Caco-2 (cell line): ENCODE data around the gene HDAC4. TPM values are rescaled to one million over a fixed set of nuclear protein-coding genes. Genes with fewer than 3 reads are reported as not detected.

Source experiments
- BruUV-seq: library from RNA; stranded (reverse); fragments of 400-500 nt; replicated peaks from 2 replicates; lab custom pipeline; 2021; lab: Mats Ljungman, UMichigan
- CTCF ChIA-PET: fragments of 300-600 bp; sonication (Branson Sonifier 250); formaldehyde crosslinking; loops from one replicate; lab custom pipeline; 2022; ENCODE audit warnings: antibody characterized with exemption; lab: Charles Lee
- POLR2A ChIA-PET: fragments of 300-600 bp; sonication (Branson Sonifier 250); formaldehyde crosslinking; loops from one replicate; lab custom pipeline; 2022; ENCODE audit warnings: antibody characterized with exemption; lab: Charles Lee
- DNase-seq, 2 experiments: peaks; one replicate each; pipeline versions ENCODE4 v3.0.0 to v3.0.0-alpha.2; 2020 to 2022
- H3K27me3 ChIP-seq: replicated peaks from 2 replicates; pipeline ENCODE4 v1.6.0; 2011; ENCODE audit warnings: low read length; ENCODE audit not compliant: control insufficient read depth, insufficient read depth
- H3K36me3 ChIP-seq: 2 replicates; pipeline ENCODE4 v1.5.1; 2011; ENCODE audit warnings: low read length; ENCODE audit not compliant: control insufficient read depth, insufficient read depth
- H3K4me1 ChIP-seq: fragments of 250-450 bp; sonication (Bioruptor Pico); 2 replicates; pipeline ENCODE4 v1.5.1; 2020; ENCODE audit warnings: mild to moderate bottlenecking
- H3K4me3 ChIP-seq: 2 replicates; pipeline ENCODE4 v1.5.1; 2011; ENCODE audit warnings: low read depth, mild to moderate bottlenecking, control low read depth, low read length
- H3K9me3 ChIP-seq: fragments of 250-450 bp; sonication (Bioruptor Pico); 2 replicates; pipeline ENCODE4 v1.5.1; 2020; ENCODE audit warnings: mild to moderate bottlenecking, moderate library complexity
- H3K27ac Mint-ChIP-seq: one replicate; pipeline ENCODE4 v1.8.0; 2022; ENCODE audit warnings: mixed read lengths; ENCODE audit not compliant: unreplicated experiment
- H3K27me3 Mint-ChIP-seq: one replicate; pipeline ENCODE4 v1.8.0; 2022; ENCODE audit warnings: mixed read lengths; ENCODE audit not compliant: insufficient read depth, unreplicated experiment
- H3K36me3 Mint-ChIP-seq: one replicate; pipeline ENCODE4 v1.8.0; 2022; ENCODE audit warnings: mild to moderate bottlenecking, mixed read lengths; ENCODE audit not compliant: insufficient read depth, unreplicated experiment
- H3K4me1 Mint-ChIP-seq: one replicate; pipeline ENCODE4 v1.8.0; 2022; ENCODE audit warnings: low read depth, mixed read lengths; ENCODE audit not compliant: unreplicated experiment
- H3K4me3 Mint-ChIP-seq: one replicate; pipeline ENCODE4 v1.8.0; 2022; ENCODE audit warnings: mild to moderate bottlenecking, moderate library complexity, mixed read lengths; ENCODE audit not compliant: unreplicated experiment
- H3K9me3 Mint-ChIP-seq: one replicate; pipeline ENCODE4 v1.8.0; 2022; ENCODE audit warnings: mixed read lengths; ENCODE audit not compliant: unreplicated experiment
- CTCF ChIP-seq, 2 experiments: fragments of 200-600 bp in 1 of 2; IDR thresholded peaks; 1 replicate in 1 of 2; 2 replicates in 1 of 2; pipeline versions ENCODE4 v1.5.1 to v1.8.0; 2011 to 2022; ENCODE audit warnings: antibody characterized with exemption in 1 of 2, control low read depth in 1 of 2, inconsistent platforms in 1 of 2, low read depth in 1 of 2, low read length in 1 of 2, mild to moderate bottlenecking in 1 of 2, moderate library complexity in 1 of 2; ENCODE audit not compliant: insufficient read depth in 1 of 2, severe bottlenecking in 1 of 2, unreplicated experiment in 1 of 2
- intact Hi-C: fragments of 100-400 bp; cut with micrococcal nuclease; formaldehyde crosslinking; loops from one replicate; pipeline ENCODE4 v1.10.0; 2022; ENCODE audit not compliant: unreplicated experiment
- total RNA-seq: library from RNA; stranded (reverse); gene quantifications from 2 replicates; pipeline ENCODE4 v1.2.3, GENCODE V29; 2022

Gene HDAC4
- total RNA-seq, 1 experiment from 2014 or later: 15.5 TPM

DNA sequence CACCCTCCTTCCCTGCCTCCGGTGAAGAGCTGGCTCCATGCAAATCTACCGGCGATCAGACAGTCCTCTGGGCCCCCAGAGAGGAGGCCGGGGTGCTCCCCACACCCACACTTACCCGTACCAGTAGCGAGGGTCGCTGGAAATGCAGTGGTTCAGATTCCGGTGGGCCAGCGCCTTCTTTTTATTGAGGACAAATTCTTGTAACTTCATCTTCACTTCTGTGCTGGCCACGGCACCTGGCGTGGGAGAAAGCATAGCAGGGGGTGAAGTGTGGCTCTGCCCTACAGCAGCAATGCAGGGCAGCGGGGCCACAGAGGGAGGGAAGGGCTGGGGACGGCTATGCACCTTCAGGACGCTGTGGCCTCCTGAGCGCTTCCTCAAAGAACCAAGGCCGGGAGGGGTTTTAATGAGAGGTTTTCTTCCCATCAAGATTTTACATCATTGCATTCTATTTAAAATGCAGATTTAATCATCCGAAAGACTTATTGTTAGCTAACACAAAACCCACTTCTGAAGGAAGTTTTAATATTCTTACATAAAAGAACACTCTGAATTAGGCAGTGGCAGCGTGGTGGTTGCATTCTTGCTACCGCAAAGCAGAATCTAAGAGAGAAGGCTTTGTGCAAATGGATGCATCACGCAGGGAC, 237.0 kb downstream of the HDAC4 start:
- intact Hi-C loops: no loop called here
- Mint-ChIP-seq H3K27ac (no peak overlapping the region), H3K9me3 (no peaks in the 10 kb centered on the region), H3K27me3 (no peaks in the 10 kb centered on the region), H3K4me1 (no peaks in the 10 kb centered on the region), H3K36me3 (no peaks in the 10 kb centered on the region), H3K4me3 (no peak overlapping the region)
- DNase-seq: peak in 1 of 2 experiments; percentile 5
- Histone ChIP-seq H3K27me3 (no peaks in the 10 kb centered on the region), H3K36me3 (no peaks in the 10 kb centered on the region), H3K9me3 (no peaks in the 10 kb centered on the region), H3K4me3 (no peak overlapping the region), H3K4me1 (no peaks in the 10 kb centered on the region)
- ChIA-PET POLR2A (no interaction called here), CTCF (no interaction called here)
- no TSS peak for BruUV-seq
- TF ChIP-seq CTCF (IDR thresholded peaks at IDR 0.05; ENCODE audit: insufficient read depth in 1 of 2, low read depth in 1 of 2, low read length in 1 of 2, severe bottlenecking in 1 of 2, unreplicated experiment in 1 of 2): no peak

DNA sequence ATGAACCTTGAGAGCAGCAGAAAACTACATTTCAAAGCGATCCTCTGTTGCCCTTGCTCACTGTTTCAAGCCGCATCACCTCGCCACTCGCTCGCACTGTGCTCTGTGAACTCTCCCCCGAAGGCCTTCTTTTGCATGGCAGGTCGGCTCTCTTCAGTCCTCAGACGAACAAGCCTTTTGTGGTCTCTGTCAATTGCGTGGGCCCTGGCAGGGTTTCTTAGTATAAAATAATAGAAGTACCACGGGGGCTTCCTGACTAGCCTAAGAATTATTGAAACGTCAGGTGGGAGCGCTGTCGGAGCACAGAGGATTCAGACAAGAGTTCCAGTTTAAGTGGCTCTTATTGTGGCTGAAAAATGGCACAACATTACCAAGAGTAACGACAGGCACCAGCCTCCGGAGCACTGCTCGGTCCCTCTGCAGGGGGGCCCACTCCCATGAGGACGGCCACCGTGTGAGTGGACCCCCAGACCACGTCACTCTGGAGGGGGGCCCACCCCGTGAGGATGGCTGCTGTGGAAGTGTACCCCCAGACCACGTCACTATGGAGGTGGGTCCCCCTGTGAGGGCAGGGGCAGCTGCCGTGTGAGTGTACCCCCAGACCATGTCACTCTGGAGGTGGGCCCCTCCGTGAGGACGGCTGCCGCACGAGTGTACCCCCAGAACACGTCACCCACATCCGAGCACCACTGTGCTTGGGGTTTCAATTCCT, 237.7 kb downstream of the HDAC4 start:
- no peak overlapping the region for H3K27ac Mint-ChIP-seq
- H3K36me3 ChIP-seq: no peaks in the 10 kb centered on the region
- no TSS peak for BruUV-seq
- no peak overlapping the region for H3K4me3 Mint-ChIP-seq
- peak in 1 of 2 experiments; percentile 7 for DNase-seq
- no peaks in the 10 kb centered on the region for H3K4me1 Mint-ChIP-seq
- no peaks in the 10 kb centered on the region for H3K4me1 ChIP-seq
- H3K9me3 ChIP-seq: no peaks in the 10 kb centered on the region
- ChIA-PET POLR2A (no interaction called here), CTCF (no interaction called here)
- H3K9me3 Mint-ChIP-seq: no peaks in the 10 kb centered on the region
- no peak for TF ChIP-seq CTCF (IDR thresholded peaks at IDR 0.05; ENCODE audit: insufficient read depth in 1 of 2, low read depth in 1 of 2, low read length in 1 of 2, severe bottlenecking in 1 of 2, unreplicated experiment in 1 of 2)
- H3K27me3 Mint-ChIP-seq: no peaks in the 10 kb centered on the region
- H3K36me3 Mint-ChIP-seq: no peaks in the 10 kb centered on the region
- intact Hi-C loops: no loop called here
- no peaks in the 10 kb centered on the region for H3K27me3 ChIP-seq
- H3K4me3 ChIP-seq: no peak overlapping the region

DNA sequence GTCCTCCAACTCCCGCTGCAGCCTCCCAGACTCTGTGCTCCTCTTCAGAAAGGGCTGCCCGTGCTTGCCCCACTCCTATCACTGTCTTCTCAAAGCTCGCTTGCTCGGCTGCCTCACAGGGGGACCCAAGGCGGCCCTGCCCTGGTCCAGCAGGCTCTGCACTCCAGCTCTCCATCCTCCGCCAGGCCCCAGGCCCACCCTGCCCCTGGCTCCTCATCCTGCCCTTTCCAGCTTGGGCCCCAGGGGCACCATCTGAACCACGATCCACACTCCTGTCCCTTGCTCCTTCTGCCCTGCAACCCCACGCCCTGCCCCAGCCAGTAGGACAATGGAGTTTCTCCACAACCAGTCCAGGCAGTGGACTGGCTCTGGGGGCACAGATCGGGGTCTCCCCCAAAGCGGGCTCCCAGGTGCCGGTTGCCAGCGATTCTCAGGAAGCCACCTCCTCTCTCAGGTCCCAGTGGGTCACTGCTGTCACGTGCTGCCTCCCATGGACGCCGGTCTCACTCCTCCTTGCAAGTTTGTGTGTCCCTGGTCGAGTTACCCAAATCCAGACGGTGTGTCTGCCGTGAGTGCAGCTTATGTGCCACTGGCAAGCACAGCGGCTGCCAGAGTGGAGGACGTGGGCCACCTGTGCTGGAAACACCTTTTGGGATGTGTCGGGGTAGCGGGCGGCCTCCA, 238.5 kb downstream of the HDAC4 start:
- H3K9me3 ChIP-seq: no peaks in the 10 kb centered on the region
- CTCF ChIA-PET: no interaction called here
- Mint-ChIP-seq H3K27ac (no peak overlapping the region), H3K9me3 (no peaks in the 10 kb centered on the region), H3K4me1 (no peaks in the 10 kb centered on the region), H3K4me3 (no peak overlapping the region), H3K27me3 (no peaks in the 10 kb centered on the region), H3K36me3 (no peaks in the 10 kb centered on the region)
- no peak overlapping the region for H3K4me3 ChIP-seq
- no peak for TF ChIP-seq CTCF (IDR thresholded peaks at IDR 0.05; ENCODE audit: insufficient read depth in 1 of 2, low read depth in 1 of 2, low read length in 1 of 2, severe bottlenecking in 1 of 2, unreplicated experiment in 1 of 2)
- intact Hi-C loops: no loop called here
- POLR2A ChIA-PET: no interaction called here
- H3K27me3 ChIP-seq: no peaks in the 10 kb centered on the region
- H3K36me3 ChIP-seq: no peaks in the 10 kb centered on the region
- no TSS peak for BruUV-seq
- H3K4me1 ChIP-seq: no peaks in the 10 kb centered on the region
- DNase-seq: peak in 1 of 2 experiments; percentile 12
